Upper lobe of right lung (tissue), 1 donor: ENCODE results near the gene ZNF573. TPM values are rescaled to one million over a fixed set of nuclear protein-coding genes. Genes with fewer than 3 reads are reported as not detected.
"Not testable (repeated sequence)": the region's sequence is repeated elsewhere in the genome, so short reads cannot be mapped to it uniquely, and the experiment has no call there.

ENCODE experiments used
- ATAC-seq: fragments of 200-7000 bp; cut with Tn5 transposase; one replicate; pipeline ENCODE4 v1.9.1; 2020; ENCODE audit warnings: mild to moderate bottlenecking, moderate library complexity
- DNase-seq: peaks from one replicate; pipeline ENCODE4 v3.0.0-alpha.2; 2020
- H3K27ac ChIP-seq: fragments of 200-600 bp; one replicate; pipeline ENCODE4 v1.8.0; 2022
- H3K27me3 ChIP-seq: fragments of 200-600 bp; one replicate; pipeline ENCODE4 v1.8.0; 2022; ENCODE audit warnings: mild to moderate bottlenecking
- H3K36me3 ChIP-seq: fragments of 200-600 bp; one replicate; pipeline ENCODE4 v1.8.0; 2022
- H3K4me1 ChIP-seq: fragments of 200-600 bp; one replicate; pipeline ENCODE4 v1.8.0; 2022
- H3K4me3 ChIP-seq: fragments of 200-600 bp; one replicate; pipeline ENCODE4 v1.8.0; 2022; ENCODE audit warnings: mild to moderate bottlenecking
- H3K9me3 ChIP-seq: fragments of 200-600 bp; one replicate; pipeline ENCODE4 v1.8.0; 2022
- intact Hi-C: fragments of 100-400 bp; cut with DNase I; formaldehyde crosslinking; loops from one replicate; pipeline ENCODE4 v1.11.0; 2022
- long read RNA-seq: library from polyadenylated mRNA; unstranded; transcript quantifications from one replicate; pipeline ENCODE4 v2.0.0, GENCODE V29; 2021
- total RNA-seq: library from RNA; stranded (reverse); fragmentation: NEBNext Ultra II Directional; extraction: Animal tissue kit (Norgen Biotek cat#: 25700); gene quantifications from one replicate; pipeline ENCODE4 v1.2.1, GENCODE V29; 2021
- TF ChIP-seq, protein P1 (sequence below): fragments of 200-600 bp; IDR thresholded peaks from one replicate; pipeline ENCODE4 v1.8.0; 2022; ENCODE audit warnings: antibody characterized with exemption
- donor health status: DM: no; HTN: yes; CAD: no; lungs with severe emphysema.

The ZNF573 gene
- 13.0 TPM for total RNA-seq
- long read RNA-seq, partial matches to known transcripts, result 0 of 3 reads
- long read RNA-seq, other reads (novel, unspliced or antisense), result 1 of 3 reads

DNA sequence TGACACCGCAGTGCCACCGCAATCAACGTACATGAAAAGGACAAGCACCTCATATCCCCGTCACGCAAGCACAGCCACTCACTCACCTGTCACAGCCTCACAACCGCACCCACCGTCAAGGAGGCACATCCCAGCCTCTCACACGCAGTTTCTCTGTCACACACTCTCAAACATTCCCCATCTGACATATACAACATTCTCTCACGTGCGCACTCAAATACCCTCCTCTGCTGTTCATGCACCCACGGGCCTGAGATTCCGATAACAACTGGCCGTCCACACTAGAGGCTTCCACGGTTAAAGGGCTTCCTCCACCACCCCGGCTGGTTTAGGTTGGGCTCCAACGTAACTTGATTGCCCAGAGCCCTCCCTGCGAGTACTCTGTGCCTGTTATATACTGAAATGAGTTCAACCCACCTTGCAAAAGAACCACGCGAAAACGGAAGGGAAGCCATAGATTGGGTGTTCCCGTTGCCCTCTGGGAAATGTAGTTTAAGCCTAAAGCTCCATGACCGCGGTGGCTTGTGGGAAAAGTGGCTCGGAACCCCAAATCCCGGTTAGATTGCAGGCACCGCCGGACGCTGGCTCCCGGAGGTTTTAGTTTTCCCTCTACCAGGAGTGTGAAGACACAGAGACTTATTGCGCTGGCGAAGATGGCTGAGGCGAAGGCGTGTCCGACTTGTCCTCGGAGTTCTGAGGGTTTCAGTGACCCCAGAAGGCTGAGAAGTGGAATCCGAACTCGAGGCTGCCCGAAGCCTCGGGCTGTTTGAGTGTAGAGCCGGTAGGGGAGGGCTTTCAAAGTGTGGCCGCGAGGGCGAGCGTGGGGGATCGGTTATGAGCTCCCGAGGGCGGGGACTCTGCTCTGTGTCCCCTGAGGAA lies at the start of gene ZNF573:
ZNF573 (minus strand) TSS at position 460 of the 879 bp plus-strand sequence. CDS start 5,857 bp downstream, outside the sequence.
- Histone ChIP-seq H3K36me3 (no peaks in the 10 kb centered on the region), H3K27ac (peak within 1 kb of the TSS; percentile 84), H3K4me3 (peak within 1 kb of the TSS; percentile 85), H3K27me3 (no peaks in the 10 kb centered on the region), H3K9me3 (no peaks in the 10 kb centered on the region), H3K4me1 (peaks cover 8% of the 10 kb centered on the region)
- peak; percentile 99 for ATAC-seq
- DNase-seq, result peak; percentile 90
- TF ChIP-seq, protein P1, sequence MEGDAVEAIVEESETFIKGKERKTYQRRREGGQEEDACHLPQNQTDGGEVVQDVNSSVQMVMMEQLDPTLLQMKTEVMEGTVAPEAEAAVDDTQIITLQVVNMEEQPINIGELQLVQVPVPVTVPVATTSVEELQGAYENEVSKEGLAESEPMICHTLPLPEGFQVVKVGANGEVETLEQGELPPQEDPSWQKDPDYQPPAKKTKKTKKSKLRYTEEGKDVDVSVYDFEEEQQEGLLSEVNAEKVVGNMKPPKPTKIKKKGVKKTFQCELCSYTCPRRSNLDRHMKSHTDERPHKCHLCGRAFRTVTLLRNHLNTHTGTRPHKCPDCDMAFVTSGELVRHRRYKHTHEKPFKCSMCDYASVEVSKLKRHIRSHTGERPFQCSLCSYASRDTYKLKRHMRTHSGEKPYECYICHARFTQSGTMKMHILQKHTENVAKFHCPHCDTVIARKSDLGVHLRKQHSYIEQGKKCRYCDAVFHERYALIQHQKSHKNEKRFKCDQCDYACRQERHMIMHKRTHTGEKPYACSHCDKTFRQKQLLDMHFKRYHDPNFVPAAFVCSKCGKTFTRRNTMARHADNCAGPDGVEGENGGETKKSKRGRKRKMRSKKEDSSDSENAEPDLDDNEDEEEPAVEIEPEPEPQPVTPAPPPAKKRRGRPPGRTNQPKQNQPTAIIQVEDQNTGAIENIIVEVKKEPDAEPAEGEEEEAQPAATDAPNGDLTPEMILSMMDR, result peak; percentile 24
- intact Hi-C loops, result no loop called here

DNA sequence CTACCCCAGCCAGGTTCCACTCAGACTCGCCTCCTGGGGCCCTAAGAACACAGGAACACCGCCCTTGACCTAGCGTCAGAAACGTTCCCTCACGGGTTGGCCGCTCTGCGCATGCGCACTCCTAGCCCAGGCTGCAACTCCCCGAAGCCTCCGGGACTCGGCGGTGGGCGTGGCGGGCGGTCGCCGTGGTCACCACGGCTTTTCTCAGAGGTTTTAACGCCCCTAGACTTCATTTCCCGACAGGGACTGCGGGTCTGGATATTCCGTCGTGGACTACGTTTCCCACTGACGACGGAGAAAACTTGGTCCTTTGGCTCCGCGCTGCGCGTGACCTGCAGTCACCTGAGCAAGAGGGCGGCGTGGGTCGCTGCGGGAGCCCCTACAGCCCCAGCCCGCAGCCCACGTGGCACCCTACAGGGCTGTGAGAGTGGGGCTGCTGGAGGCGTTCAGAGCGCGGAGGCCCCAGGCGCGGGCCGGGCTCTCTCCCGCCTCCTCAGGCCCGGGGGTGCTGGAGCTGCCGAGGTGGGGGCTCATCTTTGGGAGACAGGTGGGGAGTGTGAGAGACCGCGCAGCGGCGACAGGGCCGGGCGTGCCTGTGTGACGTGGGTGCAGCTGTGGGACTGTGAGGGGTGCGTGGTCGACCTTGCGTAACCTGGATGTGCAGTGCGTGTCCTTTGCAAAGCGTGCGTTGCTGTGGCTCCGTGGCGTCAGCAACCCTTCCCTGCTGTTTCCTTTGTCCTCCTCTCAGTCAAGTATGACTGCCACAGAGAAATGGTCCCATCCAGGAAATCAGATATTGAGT lies 38.0 kb upstream of the ZNF573 start:
- TF ChIP-seq, protein P1, result no peak
- peaks cover 3% of the 10 kb centered on the region for H3K9me3 ChIP-seq
- intact Hi-C loops, result no loop called here
- H3K4me3 ChIP-seq, result peak overlapping the region; percentile 66
- DNase-seq (peak; percentile 84), ATAC-seq (peak; percentile 84)
- H3K27ac ChIP-seq, result peak overlapping the region; percentile 55
- H3K27me3 ChIP-seq, result no peaks in the 10 kb centered on the region
- no peaks in the 10 kb centered on the region for H3K36me3 ChIP-seq
- H3K4me1 ChIP-seq, result no peaks in the 10 kb centered on the region

DNA sequence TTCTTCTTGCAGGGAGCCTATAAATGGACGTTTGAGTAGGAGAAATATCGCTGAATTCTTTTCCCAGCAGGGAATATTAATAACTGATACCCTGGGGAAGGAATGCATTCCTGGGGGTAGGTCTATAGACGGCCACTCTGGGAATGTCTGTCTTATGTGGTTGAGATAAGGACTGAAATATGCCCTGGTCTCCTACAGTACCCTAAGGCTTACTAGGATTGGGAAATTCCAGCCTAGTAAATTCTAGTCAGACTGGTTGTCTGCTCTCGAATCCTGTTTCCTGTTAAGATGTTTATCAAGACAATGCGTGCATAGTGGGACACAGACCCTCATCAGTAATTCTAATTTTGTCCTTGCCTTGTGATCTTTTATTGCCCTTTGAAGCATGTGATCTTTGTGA lies 36.2 kb upstream of the ZNF573 start:
- H3K4me1 ChIP-seq, H3K9me3 ChIP-seq, H3K27me3 ChIP-seq, H3K36me3 ChIP-seq, H3K4me3 ChIP-seq, intact Hi-C loops, ATAC-seq, DNase-seq, H3K27ac ChIP-seq: not testable (repeated sequence)

DNA sequence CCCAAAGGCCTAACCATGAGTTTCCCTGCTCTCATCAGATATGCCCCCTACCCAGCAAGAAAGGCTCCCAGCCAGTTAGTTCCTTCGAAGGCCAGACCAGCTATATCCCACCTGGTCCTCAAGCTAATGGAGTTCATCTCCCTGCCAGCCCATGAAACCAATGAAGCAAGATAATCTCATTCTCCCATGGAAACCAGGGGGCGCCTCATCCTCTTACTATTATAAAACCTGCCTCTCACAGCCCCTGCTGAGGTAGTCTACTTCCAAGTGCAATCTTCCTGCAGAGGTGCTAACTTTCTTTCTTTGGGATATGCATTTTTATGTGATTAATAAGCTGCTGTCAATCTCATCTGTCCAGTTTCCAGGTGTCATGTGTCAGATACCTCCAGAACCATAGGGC lies 34.0 kb upstream of the ZNF573 start:
- H3K27ac ChIP-seq, result no peak overlapping the region
- no peak overlapping the region for H3K4me3 ChIP-seq
- H3K9me3 ChIP-seq, result peaks cover 8% of the 10 kb centered on the region
- H3K4me1 ChIP-seq, result no peaks in the 10 kb centered on the region
- TF ChIP-seq, protein P1, result no peak
- no peaks in the 10 kb centered on the region for H3K27me3 ChIP-seq
- ATAC-seq (no peak), DNase-seq (no peak)
- intact Hi-C loops, result no loop called here
- H3K36me3 ChIP-seq, result no peaks in the 10 kb centered on the region

DNA sequence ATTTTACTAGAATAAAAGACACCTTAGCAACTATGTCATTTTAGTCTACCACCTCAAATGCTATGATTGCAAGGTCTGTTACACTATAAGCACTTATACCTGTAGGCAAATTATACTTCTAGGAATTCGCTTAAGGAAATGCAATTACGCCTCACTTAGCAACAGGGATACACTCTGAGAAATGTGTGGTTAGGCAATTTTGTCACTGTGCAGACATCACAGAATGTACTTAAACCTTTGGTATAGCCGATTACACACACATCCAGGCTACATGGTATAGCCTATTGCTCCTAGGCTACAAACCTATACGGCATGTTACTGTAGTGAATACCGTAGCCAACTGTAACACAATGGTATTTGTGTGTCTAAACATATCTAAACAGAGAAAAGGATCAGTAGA lies 30.0 kb upstream of the ZNF573 start:
- Histone ChIP-seq H3K27me3 (no peaks in the 10 kb centered on the region), H3K9me3 (peaks cover 44% of the 10 kb centered on the region), H3K27ac (no peak overlapping the region), H3K4me3 (no peak overlapping the region), H3K36me3 (no peaks in the 10 kb centered on the region), H3K4me1 (no peaks in the 10 kb centered on the region)
- TF ChIP-seq, protein P1, result no peak
- ATAC-seq, result no peak
- intact Hi-C loops, result no loop called here
- no peak for DNase-seq
